ENCODE measurements around the gene ARVCF. TPM values are rescaled to one million over a fixed set of nuclear protein-coding genes. Genes with fewer than 3 reads are reported as not detected.

ARVCF gene
- total and polyA plus RNA-seq, 2 donors (not counting 3 experiments of a cell fraction or from before 2014, with no cell fraction given), result 81.3 to 105 TPM

- Histone ChIP-seq H3K36me3 (ENCODE audit: control insufficient read depth in 2 of 2, extremely low read depth in 1 of 2, insufficient read depth in 2 of 2, low read length in 2 of 2) (no peaks in the 10 kb centered on the region), H2AFZ (ENCODE audit: low read depth, low read length) (no peak overlapping the region), H3K27me3 (ENCODE audit: control insufficient read depth in 2 of 2, insufficient read depth in 2 of 2, low read length in 2 of 2) (no peaks in the 10 kb centered on the region), H3K4me1 (ENCODE audit: control insufficient read depth, extremely low read depth, insufficient read depth, low read length) (peaks cover 47% of the 10 kb centered on the region), H3K9ac (replicated peaks; ENCODE audit: extremely low read depth, insufficient read depth, low read length) (no peak overlapping the region), H4K20me1 (replicated peaks; ENCODE audit: control insufficient read depth, extremely low read depth, insufficient read depth, low read length) (no peaks in the 10 kb centered on the region), H3K79me2 (ENCODE audit: control insufficient read depth, insufficient read depth, low read length) (no peaks in the 10 kb centered on the region), H3K9me3 (replicated peaks; ENCODE audit: control insufficient read depth, insufficient read depth, low read length) (peaks cover 5% of the 10 kb centered on the region), H3K4me2 (ENCODE audit: insufficient read depth, low read length) (no peak overlapping the region), H3K27ac (ENCODE audit: insufficient read depth, low read depth, low read length) (peak overlapping the region; percentile 34), H3K4me3 (replicated peaks in 1 of 3; ENCODE audit: insufficient read depth in 1 of 3, low read depth in 1 of 3, low read length in 3 of 3) (no peak overlapping the region), H3K9me1 (replicated peaks; ENCODE audit: control insufficient read depth, extremely low read depth, insufficient read depth, low read length) (no peaks in the 10 kb centered on the region)
- ChIA-PET CTCF (interaction anchor here (0.9 to 2.4 kb wide), 5 partner anchors 10 to 276 kb away, joined by 3 to 32 read pairs (median 4); no protein-coding TSS in a partner anchor), POLR2A (interaction anchor here (1.1 to 1.2 kb wide), 2 partner anchors 14 to 26 kb away, joined by 3 to 6 read pairs; no protein-coding TSS in a partner anchor)
- DNase-seq (ENCODE audit: low read depth, low spot score) (peak; percentile 32), FAIRE-seq (no peak)
- TF ChIP-seq FOS (IDR thresholded peaks at IDR 0.05; ENCODE audit: borderline replicate concordance, insufficient read depth, low read length) (no peak), EZH2 (IDR thresholded peaks at IDR 0.05; ENCODE audit: borderline replicate concordance, low read depth, low read length, severe bottlenecking) (no peak), POLR2A (IDR thresholded peaks at IDR 0.05; ENCODE audit: low read depth, low read length) (no peak), MAX (IDR thresholded peaks at IDR 0.05; ENCODE audit: insufficient read depth, insufficient read length) (no peak), MYC (IDR thresholded peaks at IDR 0.05; ENCODE audit: low read depth, low read length) (no peak), CTCF (IDR thresholded peaks at IDR 0.05; ENCODE audit: extremely low read depth in 1 of 2, insufficient read depth in 1 of 2, low read depth in 1 of 2, low read length in 2 of 2) (no peak), JUN (IDR thresholded peaks at IDR 0.05; ENCODE audit: borderline replicate concordance, insufficient read depth, insufficient read length, low read depth) (no peak), GATA2 (IDR thresholded peaks at IDR 0.05; ENCODE audit: insufficient read depth, insufficient read length, low read depth, low read length) (no peak), POLR2AphosphoS5 (IDR thresholded peaks at IDR 0.05; ENCODE audit: insufficient read depth, low read depth, low read length) (no peak)
- dilution Hi-C loops (cut with MboI; ENCODE audit: extremely low pct_ligation_motif_present, low sequenced_read_pairs) (no loop called here), intact Hi-C loops (cut with micrococcal nuclease) (loop anchor here (1.0 kb wide), 1 partner anchor 14 kb away; no protein-coding TSS in a partner anchor)
- no TSS peak for BruUV-seq (replicated peaks)
Observed at GRCh38 chr22:20000246-20001081, 16.2 kb downstream of the ARVCF start.

Data from endothelial cell of umbilical vein (primary cell).